GM23338 (cell line): ENCODE results near the gene WEE2. TPM values are rescaled to one million over a fixed set of nuclear protein-coding genes. Genes with fewer than 3 reads are reported as not detected.

Experiments
- ATAC-seq: fragments of 200-7000 bp; cut with Tn5 transposase; 3 replicates; pipeline ENCODE4 v1.9.1; 2020
- DNase-seq: peaks from one replicate; pipeline ENCODE4 v3.0.0-alpha.2; 2015; ENCODE audit warnings: low spot score
- H2AFZ ChIP-seq: fragments of 200-600 bp; sonication (generic); 2 replicates; pipeline ENCODE4 v1.8.0; 2016; ENCODE audit warnings: antibody characterized with exemption, mild to moderate bottlenecking, moderate library complexity
- H3F3A ChIP-seq: fragments of 200-600 bp; sonication (generic); replicated peaks from 2 replicates; pipeline ENCODE4 v1.8.0; 2017; ENCODE audit warnings: antibody characterized with exemption, mixed run types, low read depth
- H3K27ac ChIP-seq: fragments of 200-600 bp; sonication (generic); 2 replicates; pipeline ENCODE4 v1.6.1; 2016; ENCODE audit warnings: low read depth
- H3K27me3 ChIP-seq: fragments of 200-600 bp; sonication (generic); 2 replicates; pipeline ENCODE4 v1.8.0; 2016; ENCODE audit warnings: mild to moderate bottlenecking, mixed run types, moderate library complexity; ENCODE audit not compliant: insufficient read depth
- H3K36me3 ChIP-seq: fragments of 200-600 bp; sonication (generic); 2 replicates; pipeline ENCODE4 v1.8.0; 2016; ENCODE audit warnings: mild to moderate bottlenecking; ENCODE audit not compliant: insufficient read depth
- H3K4me1 ChIP-seq: fragments of 200-600 bp; sonication (generic); 2 replicates; pipeline ENCODE4 v1.8.0; 2016; ENCODE audit warnings: mild to moderate bottlenecking, moderate library complexity; ENCODE audit not compliant: insufficient read depth
- H3K4me2 ChIP-seq: fragments of 200-600 bp; sonication (generic); 2 replicates; pipeline ENCODE4 v1.7.1; 2017; ENCODE audit warnings: mixed run types
- H3K4me3 ChIP-seq: fragments of 200-600 bp; sonication (generic); 2 replicates; pipeline ENCODE4 v1.6.1; 2016; ENCODE audit warnings: mixed run types
- H3K79me2 ChIP-seq: fragments of 200-600 bp; sonication (generic); replicated peaks from 2 replicates; pipeline ENCODE4 v1.8.0; 2017; ENCODE audit warnings: mild to moderate bottlenecking; ENCODE audit not compliant: insufficient read depth
- H3K9me2 ChIP-seq: fragments of 200-600 bp; sonication (generic); 2 replicates; pipeline ENCODE4 v1.8.0; 2017; ENCODE audit not compliant: insufficient read depth
- H4K20me1 ChIP-seq: fragments of 200-600 bp; sonication (generic); replicated peaks from 2 replicates; pipeline ENCODE4 v1.8.0; 2017; ENCODE audit warnings: mild to moderate bottlenecking; ENCODE audit not compliant: insufficient read depth
- H3K27ac Mint-ChIP-seq: 2 replicates; pipeline ENCODE4 v1.8.0; 2020; ENCODE audit warnings: inconsistent platforms, mild to moderate bottlenecking, moderate library complexity, mixed read lengths
- H3K27me3 Mint-ChIP-seq: 3 replicates; pipeline ENCODE4 v1.8.0; 2022; ENCODE audit warnings: low read depth, mild to moderate bottlenecking, moderate library complexity, mixed read lengths, inconsistent platforms; ENCODE audit not compliant: insufficient read depth, poor library complexity
- H3K36me3 Mint-ChIP-seq: 3 replicates; pipeline ENCODE4 v1.8.0; 2021; ENCODE audit warnings: low read depth, mild to moderate bottlenecking, inconsistent platforms, moderate library complexity, mixed read lengths
- H3K4me1 Mint-ChIP-seq: 3 replicates; pipeline ENCODE4 v1.8.0; 2020; ENCODE audit warnings: mild to moderate bottlenecking, inconsistent platforms, mixed read lengths
- H3K4me3 Mint-ChIP-seq: 3 replicates; pipeline ENCODE4 v1.8.0; 2021; ENCODE audit warnings: moderate library complexity, mild to moderate bottlenecking, inconsistent platforms, mixed read lengths
- H3K9me3 Mint-ChIP-seq: 3 replicates; pipeline ENCODE4 v1.8.0; 2020; ENCODE audit warnings: moderate library complexity, mild to moderate bottlenecking, inconsistent platforms, mixed read lengths
- CREB1 ChIP-seq: fragments of 250-450 bp; sonication (Bioruptor Pico); IDR thresholded peaks from 2 replicates; pipeline ENCODE4 v1.5.0; 2020; ENCODE audit warnings: low read depth, mild to moderate bottlenecking, moderate library complexity
- CTCF ChIP-seq, 2 experiments: fragments of 200-600 bp in 1 of 2; sonication (generic) in 1 of 2; conservative IDR thresholded peaks; 2 replicates each; pipeline versions ENCODE4 v1.5.1 to v1.6.1; 2016 to 2017; ENCODE audit warnings: antibody characterized with exemption in 2 of 2, low read depth in 2 of 2, mild to moderate bottlenecking in 2 of 2, moderate library complexity in 1 of 2
- EZH2 ChIP-seq: fragments of 200-600 bp; sonication (generic); IDR thresholded peaks from one replicate; pipeline ENCODE4 v1.8.0; 2017; ENCODE audit warnings: antibody characterized with exemption, mild to moderate bottlenecking, low read depth; ENCODE audit not compliant: unreplicated experiment
- EZH2phosphoT487 ChIP-seq: fragments of 200-600 bp; sonication (generic); IDR thresholded peaks from one replicate; pipeline ENCODE4 v1.8.1; 2018; ENCODE audit warnings: antibody characterized with exemption; ENCODE audit not compliant: unreplicated experiment
- JUNB ChIP-seq: IDR thresholded peaks from one replicate; pipeline ENCODE4 v1.6.1; 2016; ENCODE audit warnings: antibody characterized with exemption; ENCODE audit not compliant: unreplicated experiment
- NANOG ChIP-seq: IDR thresholded peaks from 2 replicates; pipeline ENCODE4 v1.6.1; 2016; ENCODE audit warnings: antibody characterized with exemption, borderline replicate concordance
- REST ChIP-seq: IDR thresholded peaks from one replicate; pipeline ENCODE4 v1.6.1; 2018; ENCODE audit warnings: antibody characterized with exemption; ENCODE audit not compliant: unreplicated experiment
- ZNF114 ChIP-seq: fragments of 250-450 bp; sonication (Bioruptor Pico); IDR thresholded peaks from 2 replicates; pipeline ENCODE4 v1.5.0; 2020; ENCODE audit warnings: mild to moderate bottlenecking, moderate library complexity
- ZNF331 ChIP-seq: fragments of 250-450 bp; sonication (Bioruptor Pico); IDR thresholded peaks from 2 replicates; pipeline ENCODE4 v1.5.0; 2020; ENCODE audit warnings: low read depth, mild to moderate bottlenecking, moderate library complexity
- polyA plus RNA-seq: library from polyadenylated mRNA; unstranded; fragments of >200 nt; fragmentation: Nextera tagmentation; extraction: Ambion mirVana; gene quantifications from 2 replicates; pipeline ENCODE4 v1.2.1, GENCODE V29; 2016
- total RNA-seq: library from RNA; depleted of rRNA; stranded (reverse); fragments of >200 nt; shearing (Covaris generic); gene quantifications from 2 replicates; pipeline ENCODE4 v1.2.3, GENCODE V29; 2014

Gene WEE2
- total and polyA plus RNA-seq, 2 experiments from 2014 or later: not detected

GRCh38 chr7:141674702-141675101 lies 33.5 kb upstream of the WEE2 start:
- Mint-ChIP-seq H3K36me3 (peaks cover 35% of the 10 kb centered on the region), H3K27ac (peak overlapping the region; percentile 74), H3K4me3 (no peak overlapping the region), H3K27me3 (peaks cover 8% of the 10 kb centered on the region), H3K4me1 (peaks cover 9% of the 10 kb centered on the region; the same call in 2 of the 3 replicates), H3K9me3 (peaks cover 8% of the 10 kb centered on the region; the same call in 1 of the 3 replicates)
- H3K4me2 ChIP-seq: no peak overlapping the region
- H3K27ac ChIP-seq: no peak overlapping the region
- no peaks in the 10 kb centered on the region for H3F3A ChIP-seq
- peaks cover 3% of the 10 kb centered on the region; the same call in 1 of the 2 replicates for H3K36me3 ChIP-seq
- DNase-seq (peak; percentile 84), ATAC-seq (peak; percentile 100)
- 0 out of 2 replicates have a peak, but pooled peaks cover 3% of the 10 kb centered on the region for H4K20me1 ChIP-seq
- H3K4me3 ChIP-seq: no peak overlapping the region
- no peaks in the 10 kb centered on the region for H3K4me1 ChIP-seq
- H3K9me2 ChIP-seq: no peaks in the 10 kb centered on the region
- H2AFZ ChIP-seq: no peak overlapping the region
- H3K27me3 ChIP-seq: no peaks in the 10 kb centered on the region
- TF ChIP-seq CTCF (conservative IDR thresholded peaks at IDR 0.05; ENCODE audit: low read depth in 2 of 2) (peak; percentile 89 to 94), ZNF114 (no peak)
- H3K79me2 ChIP-seq: no peaks in the 10 kb centered on the region

- H3K9me2 ChIP-seq: no peaks in the 10 kb centered on the region
- peaks cover 8% of the 10 kb centered on the region for H3K27me3 Mint-ChIP-seq
- no peak for ATAC-seq
- H2AFZ ChIP-seq: no peak overlapping the region
- peaks cover 8% of the 10 kb centered on the region; the same call in 1 of the 3 replicates for H3K9me3 Mint-ChIP-seq
- H3K27ac Mint-ChIP-seq: no peak overlapping the region
- H3K4me1 ChIP-seq: no peaks in the 10 kb centered on the region
- H3K4me3 ChIP-seq: no peak overlapping the region
- H4K20me1 ChIP-seq: 0 out of 2 replicates have a peak, but pooled peaks cover 3% of the 10 kb centered on the region
- no peak overlapping the region for H3K4me3 Mint-ChIP-seq
- H3K79me2 ChIP-seq: no peaks in the 10 kb centered on the region
- H3F3A ChIP-seq: no peaks in the 10 kb centered on the region
- H3K36me3 Mint-ChIP-seq: peaks cover 32% of the 10 kb centered on the region
- H3K4me2 ChIP-seq: no peak overlapping the region
- no peaks in the 10 kb centered on the region for H3K27me3 ChIP-seq
- DNase-seq: no peak
- H3K36me3 ChIP-seq: no peaks in the 10 kb centered on the region; the same call in 1 of the 2 replicates
- peaks cover 9% of the 10 kb centered on the region; the same call in 2 of the 3 replicates for H3K4me1 Mint-ChIP-seq
- no peak overlapping the region for H3K27ac ChIP-seq
- TF ChIP-seq NANOG (no peak), CREB1 (CRISPR knock-in tag) (no peak), EZH2 (no peak), EZH2phosphoT487 (no peak), JUNB (no peak), REST (no peak), ZNF331 (CRISPR knock-in tag) (no peak)
Measured at GRCh38 chr7:141675436-141676215, 32.5 kb upstream of the WEE2 start.
